Bone marrow (tissue), 2 donors: Measurements from ENCODE around the gene RBSN.
"Not testable (repeated sequence)": the region's sequence is repeated elsewhere in the genome, so short reads cannot be mapped to it uniquely, and the experiment has no call there.

ENCODE experiments used
- DNase-seq, 2 donors: peaks; one replicate each; lab custom pipeline; 2025; lab: John Stamatoyannopoulos, UW

Gene RBSN

DNA sequence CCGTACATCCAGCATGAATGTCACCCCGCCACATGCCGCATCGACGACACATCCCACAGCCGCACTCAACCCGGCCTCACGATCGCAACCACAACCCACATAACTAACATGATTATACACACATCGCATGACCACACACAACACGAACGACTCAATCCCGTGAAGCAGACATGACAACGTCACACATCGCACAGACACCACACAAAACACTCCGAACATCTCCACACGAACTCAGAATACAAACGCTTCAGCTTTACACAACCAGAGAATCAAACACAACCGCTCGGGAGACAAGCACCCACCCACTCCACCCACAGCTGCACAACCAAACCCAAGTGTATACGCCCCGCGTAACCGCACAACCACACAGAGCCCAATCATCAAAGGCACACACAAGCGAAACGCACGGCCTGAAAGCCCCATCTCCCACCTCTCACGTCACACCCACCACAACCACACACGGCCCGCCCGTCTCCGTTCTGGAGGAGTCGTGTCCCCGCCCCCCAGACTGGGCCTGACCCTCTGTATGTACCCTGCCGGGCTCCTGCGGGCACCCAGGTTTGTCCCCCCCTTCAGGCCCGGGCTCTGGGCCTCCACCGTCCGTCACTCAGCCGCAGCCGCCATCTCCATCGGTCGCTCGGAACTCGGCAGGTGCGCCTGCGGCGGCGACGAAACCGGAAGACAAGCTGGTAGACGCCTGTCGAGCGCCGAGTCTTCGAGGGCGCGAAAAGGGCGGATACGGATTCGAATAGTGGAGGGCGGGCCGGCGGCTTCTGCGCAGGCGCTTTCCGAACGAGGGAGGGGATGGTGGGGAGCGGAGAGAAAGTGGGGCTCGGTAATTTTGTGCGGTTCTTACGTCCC lies at the start of gene RBSN:
RBSN (minus strand) TSS at position 646 of the 861 bp plus-strand sequence. CDS start 3,028 bp downstream, outside the sequence.
- DNase-seq, result peak; percentile 89 to 93

DNA sequence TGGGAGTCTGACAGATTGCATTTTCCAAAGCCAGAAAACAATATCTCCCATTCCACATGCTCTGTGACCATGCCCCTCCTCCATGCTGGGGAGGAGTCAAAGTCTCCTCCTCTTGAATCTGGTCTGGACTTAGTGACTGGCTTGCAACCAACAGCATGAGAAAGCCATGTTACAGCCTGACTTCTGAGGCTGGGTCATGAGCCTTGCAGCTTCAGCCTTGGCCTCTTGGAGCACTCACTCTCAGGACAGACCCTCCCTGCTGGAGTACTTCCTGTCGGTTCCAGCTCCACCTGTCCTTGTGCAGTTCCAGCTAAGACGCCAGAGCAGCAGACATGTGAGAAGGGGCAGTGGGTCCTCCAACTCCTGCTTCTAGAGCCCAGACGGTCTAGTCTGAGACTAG lies 49.7 kb upstream of the RBSN start:
- DNase-seq, result no peak

DNA sequence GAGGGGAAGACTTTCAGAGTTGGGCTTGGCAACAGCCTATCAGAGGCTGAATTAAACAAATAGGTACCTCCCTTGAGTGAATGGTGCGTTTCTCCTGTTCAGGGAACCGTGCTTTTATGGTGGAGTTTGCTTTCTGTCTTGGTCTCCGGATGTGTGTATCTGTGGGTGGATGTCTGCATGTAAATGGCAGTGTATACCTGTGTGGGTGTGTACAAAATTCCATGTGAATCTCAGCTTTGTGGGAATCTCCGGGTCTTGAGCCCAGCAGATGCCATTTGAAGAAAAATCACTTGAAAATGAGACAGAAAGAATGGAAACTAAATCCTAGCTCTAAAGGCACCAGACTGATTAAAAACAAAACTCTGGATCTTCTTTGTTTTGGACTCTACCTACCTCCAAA lies 37.9 kb upstream of the RBSN start:
- not testable (repeated sequence) for DNase-seq

DNA sequence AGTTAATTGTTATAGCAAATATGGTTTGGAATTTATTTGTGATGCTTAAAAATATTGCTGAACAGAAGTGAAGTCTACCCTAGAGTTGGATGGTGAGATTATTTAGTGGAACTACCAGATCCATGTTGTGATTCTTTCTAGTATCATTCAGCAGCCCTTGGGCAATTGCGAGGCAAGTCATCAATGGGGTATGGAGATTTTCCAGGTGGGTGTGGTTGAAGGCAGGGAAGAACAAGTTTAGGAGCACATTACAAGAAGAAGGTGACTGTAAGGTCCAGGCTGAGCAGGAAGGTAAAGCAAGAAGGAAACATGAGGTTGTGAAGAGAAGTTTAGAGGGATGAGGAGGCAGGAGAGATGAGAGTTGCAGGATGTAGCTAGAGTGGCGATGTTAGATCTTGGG lies 36.0 kb upstream of the RBSN start:
- DNase-seq, result not testable (repeated sequence)

DNA sequence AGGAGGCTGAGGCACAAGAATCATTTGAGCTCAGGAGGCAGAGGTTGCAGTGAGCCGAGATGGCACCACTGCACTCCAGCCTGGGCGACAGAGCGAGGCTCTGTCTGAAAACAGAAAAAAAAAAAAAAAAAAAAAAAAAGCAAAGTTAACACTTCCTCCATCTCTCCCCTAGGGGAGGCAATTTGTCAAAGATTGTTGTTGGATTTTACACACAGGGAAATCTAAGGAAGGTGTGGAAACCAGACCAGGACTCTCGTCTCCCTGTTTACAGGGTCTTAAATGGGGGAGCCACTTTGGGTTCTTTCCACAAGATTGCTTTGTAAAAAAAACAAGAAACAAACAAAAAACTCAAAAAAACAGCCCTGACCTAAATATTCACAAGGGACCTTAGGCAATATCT lies 29.5 kb upstream of the RBSN start:
- not testable (repeated sequence) for DNase-seq

DNA sequence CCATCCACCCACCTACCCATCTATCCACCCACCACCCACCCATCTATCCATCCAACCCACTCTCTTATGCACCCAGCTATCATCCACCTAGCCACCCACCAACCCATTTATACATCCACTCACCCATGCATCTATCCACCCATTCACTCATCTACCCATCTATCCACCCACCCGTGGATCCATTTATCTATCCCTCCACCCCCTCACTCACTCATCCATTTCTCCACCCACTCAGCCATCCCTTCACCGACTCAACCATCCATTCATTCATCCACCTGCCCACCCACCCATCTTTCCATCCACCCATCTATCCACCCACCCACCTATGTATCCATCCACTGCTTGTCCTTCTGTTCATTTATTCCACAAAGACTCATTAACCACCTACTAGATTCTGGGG lies 28.0 kb upstream of the RBSN start:
- not testable (repeated sequence) for DNase-seq

DNA sequence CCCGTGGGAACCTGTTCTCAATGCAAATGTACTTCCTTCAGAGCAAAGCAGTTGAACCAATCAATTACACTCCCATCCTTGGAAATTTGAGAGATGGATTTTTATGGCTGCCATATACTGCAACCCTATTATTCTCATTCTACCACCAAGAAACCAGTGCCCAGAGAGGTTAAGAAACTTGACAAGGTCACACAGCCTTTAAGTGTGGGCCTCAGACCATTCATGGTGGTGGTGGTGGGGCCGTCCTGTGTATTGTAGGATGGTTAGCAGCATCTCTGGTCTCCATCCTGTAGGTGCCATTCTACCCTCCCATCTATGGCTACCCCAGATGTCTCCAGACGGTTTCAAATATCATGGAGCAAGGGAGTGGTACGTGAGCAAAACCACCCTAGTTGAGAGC lies 23.4 kb upstream of the RBSN start:
- no peak for DNase-seq

DNA sequence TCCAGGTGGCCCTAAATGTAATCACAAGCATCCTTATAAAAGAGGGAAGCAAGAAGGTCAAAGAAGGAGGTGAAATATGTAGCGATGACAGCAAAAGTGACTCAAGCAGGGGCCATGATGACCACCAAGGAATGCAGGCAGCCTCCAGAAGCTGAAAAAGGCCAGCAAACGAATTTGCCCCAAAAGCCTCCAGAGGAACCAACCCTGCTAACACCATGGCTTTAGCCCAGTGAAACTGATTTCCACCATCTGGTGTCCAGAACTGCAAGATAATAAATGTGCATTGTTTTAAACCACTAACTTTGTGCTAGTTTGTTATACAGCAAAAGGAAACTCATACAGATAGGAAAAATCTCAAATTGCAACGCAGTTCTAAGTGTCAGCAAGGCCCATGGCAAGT lies 23.0 kb upstream of the RBSN start:
- DNase-seq, result no peak

DNA sequence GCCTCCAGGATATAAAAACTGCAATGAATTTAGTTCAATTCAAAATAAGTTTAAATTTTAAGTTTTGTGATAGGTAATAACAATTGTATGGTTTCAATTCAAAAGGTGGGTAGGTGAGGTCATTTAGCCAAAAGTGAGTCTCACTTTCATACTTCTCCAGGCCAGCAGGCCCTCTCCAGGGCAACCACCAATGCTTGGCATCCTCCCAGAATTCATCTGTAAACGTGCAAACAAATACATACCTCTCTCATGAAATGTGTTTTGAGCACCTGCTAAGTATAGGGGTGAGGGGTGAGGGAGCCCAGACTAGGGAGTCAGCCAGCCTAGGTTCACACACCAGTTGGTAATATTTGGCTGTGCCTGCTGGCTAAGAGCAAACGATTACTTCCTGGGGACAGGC lies 22.0 kb upstream of the RBSN start:
- no peak for DNase-seq

DNA sequence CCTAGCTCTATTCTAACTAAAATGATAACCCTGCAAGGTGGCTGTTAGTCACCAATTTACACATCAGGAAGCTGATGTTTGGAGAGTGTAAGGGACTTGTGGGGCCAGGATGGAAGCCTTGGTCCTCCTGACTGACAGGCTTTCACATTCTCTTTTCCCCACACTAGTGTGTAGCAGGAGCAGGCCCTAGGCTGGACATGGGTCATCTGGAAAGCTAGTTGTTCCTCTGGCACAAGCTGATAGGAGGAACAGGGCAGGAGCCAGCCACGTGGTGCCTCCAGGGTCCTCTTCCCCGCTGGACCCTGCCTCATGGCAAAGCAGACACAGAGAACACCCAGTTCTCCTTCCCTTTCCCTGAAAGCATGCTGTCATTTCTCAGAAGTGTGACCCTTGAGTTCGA lies 18.1 kb upstream of the RBSN start:
- DNase-seq, result no peak

DNA sequence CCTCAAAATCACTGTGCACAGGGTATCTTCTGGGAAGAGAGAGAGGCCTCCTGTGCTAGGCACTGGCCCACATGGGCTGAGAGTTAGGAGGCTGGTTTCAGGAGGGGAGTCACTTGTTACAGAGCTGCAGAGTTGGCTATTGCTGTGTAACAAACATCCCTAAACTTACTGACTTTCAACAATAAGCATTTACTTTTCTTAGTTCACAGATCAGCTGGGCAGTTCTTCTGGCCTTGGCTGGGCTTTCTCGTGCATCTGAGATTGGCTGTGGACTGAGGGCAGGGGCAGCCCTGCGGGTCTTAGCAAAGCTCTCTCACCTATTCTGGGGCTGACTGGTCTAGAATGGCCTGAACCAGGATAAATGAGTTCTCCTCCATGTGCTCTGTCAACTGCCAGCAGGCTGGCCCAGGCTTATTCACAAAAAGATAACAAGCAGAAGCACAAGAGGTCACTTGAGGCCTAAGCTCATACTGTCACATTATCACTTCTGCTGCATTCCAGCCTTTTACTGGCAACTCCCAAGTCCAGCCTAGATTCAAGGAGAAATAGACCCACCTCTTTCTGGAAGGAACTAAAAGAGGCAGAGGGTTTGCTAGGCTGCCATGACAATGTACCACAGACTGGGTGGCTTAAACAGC lies 17.2 kb upstream of the RBSN start:
- no peak for DNase-seq

DNA sequence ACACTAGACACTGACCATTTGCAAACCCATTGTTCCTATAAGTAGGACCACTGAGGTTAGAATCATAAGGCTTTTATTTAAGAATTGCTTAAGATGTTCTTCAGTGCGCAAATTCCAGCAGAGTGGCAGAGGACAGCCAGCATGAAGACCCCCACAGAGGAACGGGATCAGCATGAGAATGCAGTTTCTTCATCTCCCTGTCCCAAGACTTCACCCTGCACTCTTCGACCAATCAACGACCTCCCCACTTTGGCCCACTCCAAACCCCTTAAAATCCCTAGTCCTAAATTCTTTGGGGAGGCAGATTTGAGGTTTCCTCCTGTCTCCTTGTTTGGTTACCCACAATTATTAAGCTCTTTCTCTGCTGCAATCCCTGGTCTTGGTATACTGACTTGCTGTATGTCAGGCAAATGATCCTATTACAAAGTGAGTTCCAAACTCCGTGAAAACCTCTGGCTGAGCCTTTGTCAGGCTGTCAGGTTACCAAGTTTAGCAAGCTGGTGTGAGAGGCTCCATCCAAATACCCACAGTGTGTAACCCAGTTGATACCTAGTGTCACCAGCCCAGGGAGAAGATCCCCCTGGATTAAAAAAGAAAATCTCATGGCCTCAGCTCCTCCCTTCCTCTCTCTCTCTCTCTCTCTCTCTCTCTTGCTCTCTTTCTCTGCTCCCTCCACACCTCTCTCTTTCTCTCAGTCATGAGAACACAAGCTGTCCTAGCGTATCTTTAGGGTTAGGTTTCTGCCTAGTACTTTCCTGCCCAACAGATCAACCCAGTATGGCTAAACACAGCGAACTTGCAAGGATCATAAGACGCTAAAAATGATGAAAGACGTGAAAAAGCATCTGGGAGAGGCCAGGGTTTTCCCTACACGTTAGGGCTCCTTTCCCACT lies 15.8 kb upstream of the RBSN start:
- no peak for DNase-seq

DNA sequence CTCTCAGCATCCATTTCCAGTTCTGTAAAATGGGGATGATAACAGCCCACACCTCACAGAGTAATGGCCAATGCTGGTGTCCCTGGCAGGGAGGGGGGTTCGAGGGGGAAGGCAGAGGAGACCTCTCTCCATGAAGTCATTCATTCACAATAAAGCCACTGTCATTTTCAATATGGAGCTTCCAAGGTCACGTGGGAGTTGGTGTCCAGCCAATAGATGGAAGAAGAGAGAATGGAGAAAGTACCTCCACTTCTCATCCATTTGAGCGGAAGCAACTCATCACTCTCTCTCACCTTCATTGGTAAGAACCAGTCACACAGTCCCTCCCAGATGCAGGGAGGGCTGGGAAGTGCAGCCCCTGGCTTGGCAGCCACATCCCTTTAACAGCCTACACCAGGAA lies 14.9 kb upstream of the RBSN start:
- no peak for DNase-seq

DNA sequence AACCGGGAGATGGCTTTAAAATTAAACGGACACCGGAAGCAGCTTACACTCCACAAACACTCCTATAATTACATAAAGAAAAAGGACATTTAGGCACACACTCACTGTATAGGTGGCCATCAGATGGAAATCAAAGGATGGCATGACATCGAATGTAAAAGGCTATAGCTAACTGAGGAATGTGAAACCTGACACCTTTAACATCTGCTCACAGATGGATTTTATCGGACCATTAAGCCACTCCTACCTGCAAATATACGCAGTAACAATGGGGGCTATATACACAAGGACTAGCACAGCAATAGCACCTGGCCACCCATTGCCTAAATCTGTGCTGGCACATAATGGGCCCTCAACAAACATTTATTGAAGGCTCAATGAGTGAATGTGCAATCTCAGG lies 14.5 kb upstream of the RBSN start:
- DNase-seq, result no peak

DNA sequence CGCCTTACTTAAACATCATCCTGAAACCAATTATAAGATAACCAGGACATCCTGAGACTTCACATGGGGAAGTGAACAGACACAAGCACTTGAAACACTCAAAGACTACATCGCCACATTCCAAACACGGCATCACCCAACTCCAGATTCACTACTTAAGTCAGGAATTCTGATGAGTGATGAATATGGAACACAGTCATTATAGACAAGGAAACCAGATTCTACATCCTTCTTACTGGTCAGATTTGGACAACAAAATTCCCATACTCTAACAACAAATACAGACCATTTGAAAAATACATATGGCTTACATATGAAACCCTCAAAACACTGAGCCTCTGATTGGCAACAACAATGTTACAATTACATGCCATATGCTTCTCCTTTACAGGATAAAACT lies 13.1 kb upstream of the RBSN start:
- no peak for DNase-seq

DNA sequence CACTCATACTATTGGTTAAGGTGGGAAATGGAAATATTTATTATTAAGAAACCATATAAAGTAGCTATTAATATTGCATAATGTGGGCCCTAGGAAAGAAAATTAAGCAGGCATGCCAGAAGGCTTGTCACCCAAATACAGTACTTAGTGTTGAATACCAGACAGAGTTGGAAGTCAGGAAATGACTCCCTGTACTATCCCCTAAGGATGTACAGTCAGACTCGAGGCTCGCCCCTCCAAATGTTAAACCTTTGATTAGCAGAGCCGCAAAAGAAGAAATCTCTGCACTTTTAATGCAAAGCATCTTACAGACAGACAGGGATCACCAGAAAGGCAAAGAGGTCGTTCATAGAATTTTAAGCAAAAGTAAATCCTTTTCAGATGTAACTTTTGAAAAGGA lies 11.3 kb upstream of the RBSN start:
- DNase-seq, result no peak

DNA sequence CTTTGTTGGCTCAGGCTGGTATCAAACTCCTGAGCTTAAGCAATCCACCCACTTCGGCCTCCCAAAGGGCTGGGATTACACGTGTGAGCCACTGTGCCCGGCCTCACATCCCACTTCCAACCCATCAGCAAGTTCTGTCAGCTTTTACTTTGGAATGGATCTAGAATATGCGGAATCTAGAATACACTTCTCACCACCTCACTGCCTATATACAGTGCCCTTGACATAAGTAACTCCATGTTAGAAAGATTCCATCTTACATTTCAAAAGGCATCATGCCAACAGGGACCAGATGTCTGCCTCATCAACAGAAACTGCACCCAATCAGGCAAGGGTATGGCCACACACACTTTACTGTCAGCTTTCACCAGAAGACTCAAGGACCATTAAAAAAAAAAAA lies 9.9 kb upstream of the RBSN start:
- no peak for DNase-seq

DNA sequence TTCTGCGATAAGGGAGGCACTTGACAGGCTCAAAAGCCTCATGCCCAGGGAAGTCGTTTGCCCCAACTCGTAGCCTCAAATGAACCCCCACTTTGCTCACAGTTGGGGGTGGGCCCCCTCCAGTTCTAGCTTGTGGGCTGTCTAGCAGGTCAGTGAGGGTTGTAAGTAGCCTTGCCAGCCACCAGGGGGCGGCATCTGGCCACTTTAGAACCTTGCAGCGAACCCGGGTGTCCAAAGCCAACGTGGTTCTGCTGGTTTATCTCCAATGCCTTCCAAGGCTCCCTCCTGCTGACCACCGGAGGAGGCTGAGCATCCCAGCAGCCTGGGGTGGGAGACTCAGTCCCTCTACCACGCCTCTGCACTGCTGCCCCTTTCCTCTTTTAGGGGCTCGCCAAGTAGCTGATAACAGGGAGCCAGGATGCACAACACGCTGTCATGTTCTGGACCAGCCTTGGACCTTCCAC lies 9.2 kb upstream of the RBSN start:
- DNase-seq, result peak; percentile 4 to 39

DNA sequence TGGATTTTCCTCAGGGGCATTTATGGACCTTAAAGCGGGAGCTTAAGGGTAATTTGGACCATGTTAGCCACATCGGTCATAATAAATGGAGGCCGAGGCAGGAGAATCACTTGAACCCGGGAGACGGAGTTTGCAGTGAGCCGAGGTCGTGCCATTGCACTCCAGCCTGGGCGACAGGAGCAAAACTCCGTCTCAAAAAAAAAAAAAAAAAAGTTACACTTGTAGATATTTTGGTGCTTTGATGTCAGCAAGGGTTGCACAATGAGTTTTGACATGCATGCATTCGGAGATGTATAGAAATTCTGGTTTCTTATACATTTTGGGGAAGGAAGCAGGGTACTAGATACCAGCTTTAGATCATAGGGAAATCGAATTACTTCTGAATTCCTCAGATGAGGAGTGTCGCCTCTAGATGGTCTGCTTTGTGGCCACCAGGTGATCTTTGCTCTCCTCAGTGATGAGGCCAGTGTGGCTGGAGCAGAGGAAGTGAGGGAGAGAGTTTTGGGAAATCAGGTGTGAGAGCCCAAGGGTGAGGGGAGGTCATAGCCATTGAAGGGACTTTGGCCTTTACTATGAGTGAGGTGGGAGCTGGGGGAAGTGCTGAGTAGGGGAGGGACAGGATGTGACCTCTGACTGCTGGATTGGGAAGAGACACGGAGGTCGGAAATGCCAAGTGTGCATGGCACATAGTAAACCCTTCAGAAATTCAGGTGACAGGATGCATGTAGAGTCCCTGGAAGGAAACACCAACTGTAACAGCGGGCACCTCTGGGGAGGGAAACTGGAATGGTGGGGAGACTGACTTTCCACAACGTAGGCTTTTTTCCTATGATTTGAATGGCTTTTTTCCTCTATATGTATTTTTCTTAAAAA lies 8.4 kb upstream of the RBSN start:
- DNase-seq, result no peak

DNA sequence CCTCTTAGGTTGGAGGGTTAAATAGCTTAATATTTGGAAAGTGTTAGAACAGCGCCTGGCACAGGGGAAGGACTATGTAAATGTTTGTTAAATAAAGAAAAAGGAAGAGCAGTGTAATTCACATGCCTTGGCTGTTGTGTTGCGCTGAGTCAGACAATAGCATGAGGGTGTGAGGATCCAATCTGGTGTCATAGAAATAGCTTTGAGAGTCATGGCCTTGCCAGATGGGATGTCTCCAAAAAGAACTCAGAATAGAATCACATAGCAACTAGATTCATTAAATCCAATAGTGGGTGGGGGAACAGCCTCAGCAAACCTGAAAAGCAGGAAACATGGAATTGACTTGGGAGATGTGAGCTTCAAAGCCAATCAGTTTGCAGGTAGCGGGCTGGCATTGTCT lies 3.9 kb upstream of the RBSN start:
- no peak for DNase-seq

DNA sequence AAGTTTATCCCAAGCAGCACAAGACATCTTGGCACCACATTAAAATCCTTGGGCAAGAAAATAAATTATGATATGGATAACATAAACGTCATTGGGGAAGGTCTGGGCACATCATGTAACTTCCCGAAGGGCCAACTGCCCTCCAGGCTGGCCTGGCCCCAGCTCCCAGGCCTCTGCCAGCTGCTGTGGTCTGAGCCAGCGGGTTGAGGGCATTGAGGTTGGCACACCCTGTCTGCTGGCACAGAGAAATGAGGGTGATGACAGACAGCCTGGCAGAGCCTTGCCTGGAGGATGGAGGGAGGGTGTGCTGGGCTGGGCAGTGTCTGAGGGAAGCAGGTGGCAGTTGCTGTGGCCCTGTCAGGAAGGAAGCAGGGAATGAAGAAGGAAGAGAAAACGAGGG lies 3.3 kb upstream of the RBSN start:
- DNase-seq, result no peak
